ENCODE results near the gene CELF4.

CELF4 gene

GRCh38 chr18:37521510-37522465 lies 43.8 kb downstream of the CELF4 start:
- no peak for FAIRE-seq

- no peak for FAIRE-seq
Measured at GRCh38 chr18:37520508-37520907, 45.1 kb downstream of the CELF4 start.

GRCh38 chr18:37519510-37520135 lies 46.0 kb downstream of the CELF4 start:
- no peak for FAIRE-seq

GRCh38 chr18:37516361-37516853 lies 49.2 kb downstream of the CELF4 start:
- no peak for FAIRE-seq

- FAIRE-seq = no peak
Measured at GRCh38 chr18:37514953-37515352, 50.6 kb downstream of the CELF4 start.

- FAIRE-seq = no peak
Measured at GRCh38 chr18:37512400-37512799, 53.2 kb downstream of the CELF4 start.

GRCh38 chr18:37511721-37512298 lies 53.8 kb downstream of the CELF4 start:
- no peak for FAIRE-seq

GRCh38 chr18:37509600-37509999 lies 56.0 kb downstream of the CELF4 start:
- FAIRE-seq = no peak

- FAIRE-seq = no peak
Measured at GRCh38 chr18:37508207-37508606, 57.4 kb downstream of the CELF4 start.

- FAIRE-seq = no peak
Measured at GRCh38 chr18:37507239-37507638, 58.4 kb downstream of the CELF4 start.

- FAIRE-seq = no peak
Measured at GRCh38 chr18:37506001-37506400, 59.6 kb downstream of the CELF4 start.

GRCh38 chr18:37505321-37505720 lies 60.3 kb downstream of the CELF4 start:
- no peak for FAIRE-seq

- FAIRE-seq = no peak
Measured at GRCh38 chr18:37502601-37503000, 63.0 kb downstream of the CELF4 start.

- no peak for FAIRE-seq
Measured at GRCh38 chr18:37502036-37502435, 63.6 kb downstream of the CELF4 start.

- FAIRE-seq = no peak
Measured at GRCh38 chr18:37501136-37501535, 64.5 kb downstream of the CELF4 start.

GRCh38 chr18:37499913-37500312 lies 65.7 kb downstream of the CELF4 start:
- FAIRE-seq = no peak

GRCh38 chr18:37499044-37499443 lies 66.6 kb downstream of the CELF4 start:
- FAIRE-seq = no peak

GRCh38 chr18:37497853-37498518 lies 67.6 kb downstream of the CELF4 start:
- no peak for FAIRE-seq

- no peak for FAIRE-seq
Measured at GRCh38 chr18:37496568-37496967, 69.0 kb downstream of the CELF4 start.

- FAIRE-seq = no peak
Measured at GRCh38 chr18:37495354-37495753, 70.2 kb downstream of the CELF4 start.

GRCh38 chr18:37494406-37494805 lies 71.2 kb downstream of the CELF4 start:
- FAIRE-seq = no peak

- FAIRE-seq = no peak
Measured at GRCh38 chr18:37493352-37493935, 72.2 kb downstream of the CELF4 start.

- FAIRE-seq = no peak
Measured at GRCh38 chr18:37492952-37493351, 72.6 kb downstream of the CELF4 start.

Measured in islet of Langerhans (tissue), 1 donor.